Nephron progenitor cell (in vitro differentiated cells): Measurements from ENCODE around the gene HPCA.
A peak's percentile ranks its signal among the peaks of the same experiment; 100 is the strongest.

Experiments
- DNase-seq: peaks from one replicate; pipeline ENCODE4 v3.0.0; 2021
- H3K27ac Mint-ChIP-seq: 2 replicates; pipeline ENCODE4 v1.8.0; 2021; ENCODE audit warnings: mild to moderate bottlenecking, moderate library complexity, mixed read lengths
- H3K27me3 Mint-ChIP-seq: 2 replicates; pipeline ENCODE4 v1.8.0; 2021; ENCODE audit warnings: mild to moderate bottlenecking, low read depth, mixed read lengths; ENCODE audit not compliant: poor library complexity
- H3K36me3 Mint-ChIP-seq: 2 replicates; pipeline ENCODE4 v1.8.0; 2021; ENCODE audit warnings: low read depth, mixed read lengths
- H3K4me1 Mint-ChIP-seq: 2 replicates; pipeline ENCODE4 v1.8.0; 2021; ENCODE audit warnings: mixed read lengths
- H3K4me3 Mint-ChIP-seq: 2 replicates; pipeline ENCODE4 v1.8.0; 2021; ENCODE audit warnings: mild to moderate bottlenecking, moderate library complexity, mixed read lengths
- H3K9me3 Mint-ChIP-seq: 2 replicates; pipeline ENCODE4 v1.8.0; 2021; ENCODE audit warnings: mild to moderate bottlenecking, moderate library complexity, mixed read lengths
- TF ChIP-seq, protein P1 (sequence below): fragments of 200-600 bp; sonication (generic); IDR thresholded peaks from 2 replicates; pipeline ENCODE4 v1.5.0; 2021; ENCODE audit warnings: antibody characterized with exemption

The HPCA gene

GRCh38 chr1:32889731-32890278 is 3.5 kb downstream of the HPCA start:
- Mint-ChIP-seq H3K27me3 (peaks cover 84% of the 10 kb centered on the region), H3K9me3 (peaks cover 4% of the 10 kb centered on the region), H3K27ac (no peak overlapping the region), H3K4me1 (peaks cover 17% of the 10 kb centered on the region), H3K36me3 (no peaks in the 10 kb centered on the region), H3K4me3 (no peak overlapping the region)
- TF ChIP-seq, protein P1, sequence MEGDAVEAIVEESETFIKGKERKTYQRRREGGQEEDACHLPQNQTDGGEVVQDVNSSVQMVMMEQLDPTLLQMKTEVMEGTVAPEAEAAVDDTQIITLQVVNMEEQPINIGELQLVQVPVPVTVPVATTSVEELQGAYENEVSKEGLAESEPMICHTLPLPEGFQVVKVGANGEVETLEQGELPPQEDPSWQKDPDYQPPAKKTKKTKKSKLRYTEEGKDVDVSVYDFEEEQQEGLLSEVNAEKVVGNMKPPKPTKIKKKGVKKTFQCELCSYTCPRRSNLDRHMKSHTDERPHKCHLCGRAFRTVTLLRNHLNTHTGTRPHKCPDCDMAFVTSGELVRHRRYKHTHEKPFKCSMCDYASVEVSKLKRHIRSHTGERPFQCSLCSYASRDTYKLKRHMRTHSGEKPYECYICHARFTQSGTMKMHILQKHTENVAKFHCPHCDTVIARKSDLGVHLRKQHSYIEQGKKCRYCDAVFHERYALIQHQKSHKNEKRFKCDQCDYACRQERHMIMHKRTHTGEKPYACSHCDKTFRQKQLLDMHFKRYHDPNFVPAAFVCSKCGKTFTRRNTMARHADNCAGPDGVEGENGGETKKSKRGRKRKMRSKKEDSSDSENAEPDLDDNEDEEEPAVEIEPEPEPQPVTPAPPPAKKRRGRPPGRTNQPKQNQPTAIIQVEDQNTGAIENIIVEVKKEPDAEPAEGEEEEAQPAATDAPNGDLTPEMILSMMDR = no peak
- DNase-seq = no peak

GRCh38 chr1:32890516-32891240 is 4.4 kb downstream of the HPCA start:
- no peak overlapping the region for H3K4me3 Mint-ChIP-seq
- H3K27me3 Mint-ChIP-seq = peaks cover 75% of the 10 kb centered on the region
- no peak overlapping the region for H3K27ac Mint-ChIP-seq

DNA sequence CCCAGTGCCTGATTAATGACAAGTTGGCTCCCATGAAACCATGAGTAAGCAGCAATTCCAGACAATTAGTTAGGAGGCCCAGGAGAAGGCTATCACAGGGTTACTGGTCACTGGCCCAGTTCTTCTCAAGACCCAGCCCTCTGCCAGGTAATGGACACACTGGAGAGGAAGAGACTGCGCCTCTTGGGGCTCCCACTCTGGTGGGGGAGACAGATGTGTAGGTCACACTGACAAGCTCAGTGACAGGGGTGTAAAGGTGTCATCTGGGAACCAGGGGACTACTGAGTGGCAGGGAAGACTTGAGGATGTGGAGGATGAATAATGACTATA is 4.9 kb downstream of the HPCA start:
- peaks cover 4% of the 10 kb centered on the region for H3K9me3 Mint-ChIP-seq
- no peak for DNase-seq
- peaks cover 72% of the 10 kb centered on the region for H3K27me3 Mint-ChIP-seq
- TF ChIP-seq, protein P1 = no peak
- no peak overlapping the region for H3K27ac Mint-ChIP-seq
- H3K36me3 Mint-ChIP-seq = no peaks in the 10 kb centered on the region
- H3K4me1 Mint-ChIP-seq = peaks cover 10% of the 10 kb centered on the region
- no peak overlapping the region for H3K4me3 Mint-ChIP-seq

More at GRCh38 chr1:32890516-32891240, 4.4 kb downstream of the HPCA start:
- Mint-ChIP-seq H3K4me1 (peaks cover 10% of the 10 kb centered on the region), H3K36me3 (no peaks in the 10 kb centered on the region), H3K9me3 (peaks cover 4% of the 10 kb centered on the region)
- DNase-seq = no peak
- TF ChIP-seq, protein P1 = no peak

- no peak for DNase-seq
- no peak overlapping the region for H3K27ac Mint-ChIP-seq
- peaks cover 70% of the 10 kb centered on the region for H3K27me3 Mint-ChIP-seq
- TF ChIP-seq, protein P1 = no peak
- no peaks in the 10 kb centered on the region for H3K36me3 Mint-ChIP-seq
- H3K4me3 Mint-ChIP-seq = no peak overlapping the region
- peaks cover 10% of the 10 kb centered on the region for H3K4me1 Mint-ChIP-seq
- H3K9me3 Mint-ChIP-seq = peaks cover 4% of the 10 kb centered on the region
These were observed 5.3 kb downstream of the HPCA start for GRCh38 chr1:32891630-32892029.

GRCh38 chr1:32892368-32893197 is 6.3 kb downstream of the HPCA start:
- Mint-ChIP-seq H3K27me3 (peaks cover 60% of the 10 kb centered on the region), H3K27ac (no peak overlapping the region), H3K9me3 (peaks cover 4% of the 10 kb centered on the region), H3K4me1 (peaks cover 16% of the 10 kb centered on the region), H3K36me3 (no peaks in the 10 kb centered on the region), H3K4me3 (peak overlapping the region; percentile 74)
- peak; percentile 74 for DNase-seq
- TF ChIP-seq, protein P1 = peak; percentile 56
